ENCODE data around the gene MSH3.
A peak's percentile ranks its signal among the peaks of the same experiment; 100 is the strongest.
"Not testable (repeated sequence)": the region's sequence is repeated elsewhere in the genome, so short reads cannot be mapped to it uniquely, and the experiment has no call there.

Gene MSH3

GRCh38 chr5:80864109-80864508, 209.7 kb downstream of the MSH3 start:
- DNase-seq, result no peak

GRCh38 chr5:80864706-80865435, 210.4 kb downstream of the MSH3 start:
- DNase-seq, result no peak

GRCh38 chr5:80865551-80865950, 211.1 kb downstream of the MSH3 start:
- no peak for DNase-seq

GRCh38 chr5:80866371-80866770, 211.9 kb downstream of the MSH3 start:
- DNase-seq, result peak; percentile 80

DNA sequence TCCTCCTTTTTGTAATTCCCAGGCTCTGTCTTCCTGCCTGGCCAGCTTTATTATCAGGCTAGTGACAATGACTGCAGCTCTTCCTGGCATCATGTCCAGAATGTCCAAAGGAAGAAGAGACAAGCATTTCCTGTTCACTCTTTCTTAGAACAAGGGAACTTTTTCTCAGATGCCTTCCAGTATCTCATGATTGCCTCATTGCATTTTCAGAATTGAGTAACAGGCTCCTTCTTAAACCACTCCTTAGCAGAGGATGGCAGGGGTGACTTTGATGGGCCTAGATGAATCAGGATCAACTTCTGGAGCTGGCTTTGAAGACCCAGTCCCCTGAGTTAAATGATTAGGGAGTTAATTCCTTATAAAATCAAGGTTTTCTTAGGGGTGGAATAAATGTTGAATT, 212.8 kb downstream of the MSH3 start:
- DNase-seq, result peak; percentile 47

- no peak for DNase-seq
Measured at GRCh38 chr5:80870442-80870841, 216.0 kb downstream of the MSH3 start.

- no peak for DNase-seq
Measured at GRCh38 chr5:80871541-80871961, 217.1 kb downstream of the MSH3 start.

GRCh38 chr5:80874162-80874561, 219.7 kb downstream of the MSH3 start:
- DNase-seq, result no peak

- no peak for DNase-seq
Measured at GRCh38 chr5:80877592-80877991, 223.1 kb downstream of the MSH3 start.

DNA sequence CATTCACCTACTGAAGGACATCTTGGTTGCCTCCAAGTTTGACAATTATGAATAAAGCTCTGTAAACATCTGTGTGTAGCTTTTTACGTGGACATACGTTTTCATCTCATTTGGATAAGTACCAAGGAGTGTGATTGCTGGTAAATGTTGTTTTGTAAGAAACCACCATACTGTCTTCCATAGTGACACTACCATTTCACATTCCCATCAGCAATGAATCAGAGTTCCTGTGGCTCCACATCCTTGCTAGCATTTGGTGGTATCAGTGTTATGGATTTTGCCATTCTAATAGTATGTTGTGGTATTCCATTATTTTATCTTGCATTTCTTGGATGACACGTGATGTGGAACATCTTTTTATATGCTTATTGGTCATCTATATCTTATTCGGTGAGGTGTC, 227.3 kb downstream of the MSH3 start:
- DNase-seq, result no peak

DNA sequence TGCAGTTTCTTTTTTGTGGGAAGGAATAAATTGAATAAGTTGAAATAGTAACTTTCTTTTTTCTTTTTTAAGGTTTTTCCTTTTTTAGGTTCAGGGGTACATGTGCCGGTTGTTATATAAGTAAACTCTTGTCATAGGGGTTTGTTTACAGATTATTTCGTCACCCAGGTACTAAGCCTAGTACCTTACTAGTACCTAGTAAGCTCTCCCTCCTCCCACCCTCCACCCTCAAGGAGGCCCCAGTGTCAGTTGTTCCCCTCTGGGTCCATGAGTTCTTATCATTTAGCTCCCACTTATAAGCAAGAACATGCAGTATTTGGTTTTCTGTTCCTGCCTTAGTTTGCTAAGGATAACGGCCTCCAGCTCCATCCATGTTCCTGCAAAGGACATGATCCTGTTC, 228.9 kb downstream of the MSH3 start:
- not testable (repeated sequence) for DNase-seq

DNA sequence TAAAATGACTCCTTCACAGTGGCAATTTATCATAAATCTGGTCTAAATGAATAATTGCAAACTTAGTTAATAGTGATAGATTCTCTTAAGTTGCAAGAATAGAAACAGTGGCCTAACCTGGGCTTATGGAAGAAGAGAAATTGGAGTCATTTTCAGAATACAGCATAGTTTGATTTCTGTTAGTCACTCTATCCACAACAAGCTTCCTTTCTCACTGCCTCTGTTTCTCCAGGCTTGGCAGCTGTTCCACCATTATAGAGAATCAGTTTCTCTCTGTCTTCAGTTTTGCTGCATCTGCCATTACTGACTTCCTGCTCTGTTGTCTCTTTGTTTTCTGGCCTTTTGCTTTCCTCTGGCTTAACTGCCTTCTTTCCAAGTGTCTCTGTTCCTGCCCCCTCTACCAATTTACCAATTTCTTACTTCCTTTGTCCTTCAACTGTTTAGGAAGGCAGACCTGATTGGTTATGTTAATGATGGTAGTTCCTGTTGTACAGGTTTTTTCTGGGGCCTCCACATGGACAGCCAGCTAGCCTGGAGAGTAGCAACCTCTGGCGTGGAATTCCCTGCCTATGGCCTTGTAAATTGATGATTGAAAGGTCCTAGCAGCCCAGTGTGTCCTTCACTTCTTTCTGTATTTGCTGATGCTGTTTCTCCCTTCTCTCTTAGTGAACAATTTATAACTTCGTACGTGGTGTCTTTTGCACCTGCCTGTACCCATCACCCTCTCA, 229.8 kb downstream of the MSH3 start:
- no peak for DNase-seq

GRCh38 chr5:80884929-80885328, 230.5 kb downstream of the MSH3 start:
- peak; percentile 45 for DNase-seq

- no peak for DNase-seq
Measured at GRCh38 chr5:80885396-80886000, 231.0 kb downstream of the MSH3 start.

DNA sequence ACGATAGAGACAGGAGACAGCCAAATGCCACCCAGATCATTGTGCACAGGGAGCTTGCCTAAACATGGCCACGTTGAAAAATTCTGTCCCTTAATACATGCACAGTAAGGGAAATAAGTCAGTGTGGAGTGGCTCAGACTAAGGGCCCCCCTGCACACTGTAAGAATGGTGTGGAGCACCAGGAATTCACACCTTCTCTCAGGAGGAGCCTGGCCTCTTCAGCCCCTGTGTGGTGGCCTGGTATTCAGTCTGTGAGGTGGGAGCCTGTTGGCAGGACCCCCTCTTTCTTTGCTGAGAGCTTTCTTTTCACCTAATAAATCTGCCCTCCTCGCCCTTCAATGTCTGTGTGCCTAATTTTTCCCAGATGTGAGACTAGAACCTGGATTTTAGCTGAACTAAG, 239.6 kb downstream of the MSH3 start:
- DNase-seq, result no peak

- DNase-seq, result no peak
Measured at GRCh38 chr5:80895523-80895922, 241.1 kb downstream of the MSH3 start.

GRCh38 chr5:80902624-80903023, 248.2 kb downstream of the MSH3 start:
- DNase-seq, result not testable (repeated sequence)

GRCh38 chr5:80904533-80905187, 250.2 kb downstream of the MSH3 start:
- peak; percentile 38 for DNase-seq

DNA sequence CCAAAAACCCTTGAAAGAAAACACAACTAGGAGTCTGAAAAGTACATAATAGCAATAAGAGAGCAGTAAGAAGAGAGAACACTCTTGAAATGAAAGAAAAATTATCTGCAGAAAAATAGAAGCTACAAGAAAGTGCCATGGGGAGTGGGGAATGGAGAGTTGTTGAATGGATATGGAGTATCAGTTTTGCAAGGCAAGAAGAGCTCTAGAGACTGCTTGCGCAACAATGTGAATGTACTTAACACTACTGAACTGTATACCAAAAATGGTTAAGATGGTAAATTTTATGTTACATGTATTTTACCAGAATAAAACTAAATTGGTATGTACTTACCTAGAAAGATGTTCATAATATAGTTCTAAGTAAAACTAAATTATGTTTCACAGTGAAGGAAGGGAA, 251.0 kb downstream of the MSH3 start:
- DNase-seq, result peak; percentile 17

GRCh38 chr5:80912479-80912878, 258.0 kb downstream of the MSH3 start:
- DNase-seq, result no peak

DNA sequence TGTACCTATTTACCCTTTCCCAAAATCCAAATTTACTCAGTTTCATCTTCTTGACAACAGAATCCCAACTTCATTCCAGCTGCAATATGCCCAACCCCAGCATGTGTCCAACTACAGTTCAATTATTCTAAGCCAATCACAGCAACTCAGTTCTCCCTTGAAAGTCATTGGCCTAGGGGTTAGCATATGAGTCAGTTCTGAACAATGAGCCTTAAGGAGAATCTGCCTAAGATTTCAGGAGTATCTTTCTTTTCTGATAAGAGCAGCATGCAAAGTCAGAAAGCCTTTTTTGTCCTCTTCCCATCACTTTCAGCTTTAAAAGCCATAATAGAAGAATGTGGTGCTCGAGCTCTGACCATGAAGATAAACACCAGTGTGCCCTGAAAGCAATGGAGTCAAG, 261.3 kb downstream of the MSH3 start:
- DNase-seq, result no peak

GRCh38 chr5:80916676-80917075, 262.2 kb downstream of the MSH3 start:
- DNase-seq, result no peak

DNA sequence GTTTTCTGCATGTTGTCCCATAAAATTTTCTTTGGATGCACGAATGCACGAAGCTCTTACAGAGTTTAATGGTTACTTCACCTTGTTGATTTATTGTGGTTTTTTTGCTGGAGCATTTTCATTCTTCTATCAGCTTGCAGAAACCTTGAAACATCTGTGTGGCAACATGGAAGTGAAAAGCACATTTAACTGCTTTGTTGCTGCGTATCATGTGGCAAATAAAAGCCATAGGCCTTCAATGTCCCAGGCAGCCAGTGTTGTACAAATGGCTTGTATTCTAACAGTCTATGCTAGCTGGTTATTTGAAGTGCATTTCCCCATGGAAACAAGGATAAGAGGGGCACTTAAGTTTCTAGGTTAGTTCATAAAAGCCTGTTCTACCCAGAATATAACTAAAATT, 263.2 kb downstream of the MSH3 start:
- DNase-seq, result no peak
